K562 treated with DMSO at 1 percent for 12 hours (cell line): ENCODE results near the gene SAE1. TPM values are rescaled to one million over a fixed set of nuclear protein-coding genes. Genes with fewer than 3 reads are reported as not detected.

Experiments
- total RNA-seq: library from RNA; unstranded; fragments of 300-600 nt; gene quantifications from 2 replicates; pipeline ENCODE4 v1.2.3, GENCODE V29; 2022; ENCODE audit not compliant: insufficient read depth

The SAE1 gene
- total RNA-seq, result 225 and 266 TPM in 2 replicates

DNA sequence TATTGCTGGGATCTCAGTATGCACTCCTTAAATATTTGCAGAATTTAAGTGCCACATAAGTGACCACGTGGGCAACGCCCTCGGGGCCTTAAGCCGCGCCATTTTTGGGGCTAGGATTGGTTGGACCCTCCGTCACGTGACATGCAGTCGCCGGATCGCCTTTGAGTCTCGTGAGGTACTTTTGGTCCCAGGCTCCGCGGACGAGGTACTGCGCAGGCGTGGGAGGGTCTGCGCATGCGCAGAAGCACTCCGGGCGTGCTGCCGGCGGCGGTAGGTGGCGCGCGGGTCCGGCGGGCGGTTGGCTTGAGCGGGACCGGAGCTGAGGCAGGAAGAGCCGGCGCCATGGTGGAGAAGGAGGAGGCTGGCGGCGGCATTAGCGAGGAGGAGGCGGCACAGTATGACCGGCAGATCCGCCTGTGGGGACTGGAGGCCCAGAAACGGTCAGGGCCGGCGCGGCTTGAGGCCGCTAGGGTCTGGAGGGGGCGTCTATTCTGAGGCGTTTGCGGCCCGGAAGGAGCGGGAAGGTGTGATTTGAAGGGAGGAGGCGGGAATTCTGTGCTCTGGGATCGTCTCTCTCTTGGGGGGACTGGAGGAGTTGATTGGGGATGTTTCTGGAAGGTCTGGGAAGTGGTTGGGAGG lies at the start of gene SAE1:
Gene SAE1, plus strand, starts transcription at position 247 of the 639 bp plus-strand sequence. Its CDS starts 96 bp downstream, at position 343.

DNA sequence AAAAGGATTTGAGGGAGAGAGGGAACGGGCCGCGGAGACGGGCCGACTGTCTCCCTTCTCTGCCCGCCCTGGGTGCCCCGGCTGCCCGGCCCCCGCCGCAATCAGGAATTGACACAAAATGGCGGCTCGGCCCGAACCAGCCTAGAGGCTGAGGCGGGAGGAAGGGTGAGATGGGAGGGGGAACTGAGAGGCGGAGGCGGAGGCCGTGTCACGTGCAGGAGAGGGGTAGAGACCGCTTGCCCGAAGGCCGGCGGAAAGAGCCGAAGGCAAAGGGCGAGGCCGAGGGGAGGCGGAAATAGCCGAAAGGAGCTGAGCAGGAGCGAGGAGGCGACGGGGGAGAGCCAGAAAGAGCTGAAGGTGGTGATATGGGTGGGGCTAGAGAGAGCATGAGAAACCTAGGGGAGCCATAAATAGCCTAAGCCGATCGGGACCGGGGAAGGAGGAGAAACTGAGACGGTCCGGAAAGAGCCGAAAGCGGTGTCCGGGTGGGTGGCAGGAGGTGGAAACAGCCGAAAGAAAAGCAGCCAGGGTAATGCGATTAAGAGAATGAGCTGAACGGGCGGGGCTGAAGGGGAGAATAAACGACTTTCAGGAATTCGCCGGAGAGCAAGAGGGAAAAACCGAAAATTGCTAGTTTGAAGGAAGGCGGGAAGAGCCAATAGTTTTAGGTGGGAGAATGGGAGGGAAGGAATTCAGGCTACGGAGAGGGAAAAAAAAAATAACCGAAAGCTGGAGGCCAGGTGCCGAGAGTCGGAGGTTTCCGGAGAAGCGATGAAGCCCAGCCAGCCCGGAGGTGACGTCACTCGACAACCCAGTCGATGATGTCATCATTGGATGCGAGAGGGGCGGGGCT lies 17.4 kb upstream of the SAE1 start, which contains the start of gene ZC3H4:
Gene ZC3H4, minus strand, starts transcription at position 780 of the 853 bp plus-strand sequence. CDS start 1,192 bp downstream, outside the sequence.

DNA sequence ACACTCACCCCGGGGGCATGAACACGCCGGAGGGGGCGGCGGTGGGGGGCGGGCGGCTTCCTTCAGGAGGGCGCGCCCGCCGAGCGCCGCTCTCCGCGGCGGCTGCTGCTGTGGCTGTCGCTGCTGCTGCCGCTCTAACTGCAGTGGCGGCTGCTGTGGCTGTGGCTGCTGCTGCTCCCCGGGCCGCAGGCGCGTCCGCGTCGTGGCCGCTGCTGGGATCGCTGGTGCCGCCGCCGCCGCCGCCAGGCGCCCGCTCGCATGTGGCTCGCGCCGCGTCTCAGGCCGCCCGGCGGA lies 100.2 kb downstream of the SAE1 start, which contains the start of gene BBC3:
Gene BBC3, minus strand, starts transcription at position 279 of the 294 bp plus-strand sequence. CDS start 2,768 bp downstream, outside the sequence.

DNA sequence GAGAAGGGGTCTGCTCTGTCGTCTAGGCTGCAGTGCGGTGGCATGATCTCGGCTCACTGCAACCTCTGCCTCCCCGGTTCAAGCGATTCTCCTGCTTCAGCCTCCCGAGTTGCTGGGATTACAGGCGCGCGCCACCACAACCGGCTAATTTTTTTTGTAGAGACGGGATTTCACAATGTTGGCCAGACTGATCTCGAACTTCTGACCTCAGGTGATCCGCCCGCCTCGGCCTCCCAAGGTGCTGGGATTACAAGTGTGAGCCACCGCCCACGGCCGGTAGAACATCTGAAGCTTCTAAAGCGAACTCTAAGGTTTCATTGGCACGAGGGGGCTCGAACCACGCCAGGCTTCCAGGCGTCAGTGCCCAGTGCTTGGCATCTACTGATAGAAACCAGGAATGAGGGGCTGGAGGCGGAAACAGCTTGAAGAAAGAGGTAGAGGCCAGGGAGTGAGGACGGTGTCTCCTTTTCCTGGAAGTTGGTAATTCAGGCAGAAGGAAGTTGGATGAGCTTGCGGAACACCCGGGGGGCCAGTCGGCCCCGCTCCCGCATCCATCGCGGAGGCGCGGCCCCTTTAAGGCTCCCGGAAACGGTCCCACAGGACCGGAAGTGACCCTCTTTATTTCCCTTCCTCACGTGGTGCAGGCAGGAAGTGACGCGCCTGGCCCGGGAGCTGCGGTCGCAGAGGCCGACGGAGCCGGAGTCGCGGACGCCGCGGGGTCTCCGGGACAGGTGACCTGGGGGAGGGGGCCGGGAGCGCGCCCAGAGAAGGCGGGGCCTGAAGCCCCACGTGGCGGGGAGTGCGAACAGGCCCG lies 125.5 kb downstream of the SAE1 start, which contains the start of gene CCDC9:
Gene CCDC9, plus strand, starts transcription at position 647 of the 814 bp plus-strand sequence. CDS start 1,876 bp downstream, outside the sequence.

Other genes starting within 250 kb of the SAE1 start
- 15.2 and 16.1 TPM in 2 replicates for gene NPAS1, start 111.0 kb upstream of the SAE1 start, total RNA-seq
- 64.2 and 130 TPM in 2 replicates for gene TMEM160, start 82.2 kb upstream of the SAE1 start, total RNA-seq
- 4.5 and 12.8 TPM in 2 replicates for gene ZC3H4, start 17.1 kb upstream of the SAE1 start, total RNA-seq
- gene BBC3, start 100.4 kb downstream of the SAE1 start, total RNA-seq, result 40.8 and 44.7 TPM in 2 replicates
- gene CCDC9, start 125.7 kb downstream of the SAE1 start, total RNA-seq, result 16.5 and 20.8 TPM in 2 replicates
- 24.7 and 36.8 TPM in 2 replicates for gene INAFM1, start 144.1 kb downstream of the SAE1 start, total RNA-seq
- 0.83 and 0.90 TPM in 2 replicates for gene C5AR1, start 179.0 kb downstream of the SAE1 start, total RNA-seq
- 0.17 TPM in 1 of 2 replicates, not detected in the other for gene C5AR2, start 201.3 kb downstream of the SAE1 start, total RNA-seq
- gene DHX34, start 218.5 kb downstream of the SAE1 start, total RNA-seq, result 10.3 and 16.7 TPM in 2 replicates